SK-N-MC (cell line): ENCODE measurements around the gene HLA-DQA1.
"Not testable (repeated sequence)": the region's sequence is repeated elsewhere in the genome, so short reads cannot be mapped to it uniquely, and the experiment has no call there.

ENCODE experiments used
- DNase-seq: peaks from one replicate; pipeline ENCODE4 v3.0.0-alpha.2; 2011; ENCODE audit warnings: low read depth, low spot score
- H3K27ac ChIP-seq: fragments of 200-600 bp; sonication (generic); 2 replicates; pipeline ENCODE4 v1.5.1; 2016; ENCODE audit warnings: mixed run types
- H3K36me3 ChIP-seq: fragments of 200-600 bp; sonication (generic); 2 replicates; pipeline ENCODE4 v1.6.1; 2017; ENCODE audit warnings: antibody characterized with exemption, low read length, mixed read lengths; ENCODE audit not compliant: insufficient read depth
- H3K4me3 ChIP-seq: fragments of 200-600 bp; sonication (generic); 2 replicates; pipeline ENCODE4 v1.5.1; 2016
- H3K9ac ChIP-seq: fragments of 200-600 bp; sonication (generic); 2 replicates; pipeline ENCODE4 v1.8.0; 2017; ENCODE audit warnings: mixed run types, mixed read lengths; ENCODE audit not compliant: insufficient read length
- H3K9me3 ChIP-seq: fragments of 200-600 bp; sonication (generic); 2 replicates; pipeline ENCODE4 v1.6.1; 2017; ENCODE audit warnings: low read depth, mild to moderate bottlenecking, antibody characterized with exemption, low read length, moderate library complexity, mixed read lengths
- EZH2 ChIP-seq: fragments of 200-600 bp; sonication (generic); IDR thresholded peaks from one replicate; pipeline ENCODE4 v1.6.1; 2017; ENCODE audit warnings: antibody characterized with exemption
- FOXP2 ChIP-seq: optimal IDR thresholded peaks from 2 replicates; pipeline ENCODE3; 2011; ENCODE audit warnings: mild to moderate bottlenecking, moderate library complexity; ENCODE audit not compliant: insufficient read depth; ENCODE audit errors: extremely low read length, control extremely low read depth
- POLR2AphosphoS5 ChIP-seq: IDR thresholded peaks from 2 replicates; pipeline ENCODE4 v1.6.1; 2012; ENCODE audit warnings: mild to moderate bottlenecking, low read depth, low read length, borderline replicate concordance

HLA-DQA1 gene

DNA sequence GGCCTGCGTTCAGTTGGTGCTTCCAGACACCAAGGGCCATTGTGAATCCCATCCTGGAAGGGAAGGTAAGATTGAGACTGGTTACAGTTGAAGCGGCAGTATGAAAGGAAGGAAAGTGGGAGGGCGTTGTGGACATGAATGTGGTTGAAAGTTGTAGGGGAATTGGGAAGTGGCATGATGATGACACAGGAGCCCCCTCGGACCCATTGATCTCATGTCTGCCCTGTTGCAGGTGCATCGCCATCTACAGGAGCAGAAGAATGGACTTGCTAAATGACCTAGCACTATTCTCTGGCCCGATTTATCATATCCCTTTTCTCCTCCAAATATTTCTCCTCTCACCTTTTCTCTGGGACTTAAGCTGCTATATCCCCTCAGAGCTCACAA is 5.5 kb downstream of the HLA-DQA1 start:
- Histone ChIP-seq H3K9ac (no peak overlapping the region), H3K36me3 (no peaks in the 10 kb centered on the region), H3K27ac (no peak overlapping the region), H3K4me3 (no peak overlapping the region), H3K9me3 (no peaks in the 10 kb centered on the region)
- TF ChIP-seq EZH2 (no peak), POLR2AphosphoS5 (no peak), FOXP2 (no peak)
- DNase-seq: no peak

DNA sequence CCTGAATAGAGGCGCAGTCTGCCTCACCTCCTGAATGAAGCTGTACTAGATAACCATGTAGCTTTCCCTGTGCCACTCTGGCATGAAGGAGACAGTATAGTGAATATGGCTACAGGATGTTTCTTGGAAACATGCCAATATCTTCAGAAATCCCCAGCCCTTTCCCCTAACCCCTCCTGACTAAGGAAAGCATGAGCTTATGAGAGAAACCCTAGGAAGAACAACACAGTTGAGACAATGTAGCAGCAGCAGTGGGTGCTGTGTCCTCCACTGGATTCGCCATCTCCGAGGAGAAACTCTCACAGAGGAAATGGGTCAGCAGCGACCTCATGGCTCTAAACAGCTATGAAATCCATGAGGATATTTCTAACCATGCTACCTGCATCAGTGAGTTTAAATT is 6.7 kb downstream of the HLA-DQA1 start:
- H3K9ac ChIP-seq: no peak overlapping the region
- H3K36me3 ChIP-seq: no peaks in the 10 kb centered on the region
- TF ChIP-seq POLR2AphosphoS5 (no peak), EZH2 (no peak), FOXP2 (no peak)
- H3K9me3 ChIP-seq: no peaks in the 10 kb centered on the region
- no peak overlapping the region for H3K4me3 ChIP-seq
- DNase-seq: no peak
- H3K27ac ChIP-seq: no peak overlapping the region

DNA sequence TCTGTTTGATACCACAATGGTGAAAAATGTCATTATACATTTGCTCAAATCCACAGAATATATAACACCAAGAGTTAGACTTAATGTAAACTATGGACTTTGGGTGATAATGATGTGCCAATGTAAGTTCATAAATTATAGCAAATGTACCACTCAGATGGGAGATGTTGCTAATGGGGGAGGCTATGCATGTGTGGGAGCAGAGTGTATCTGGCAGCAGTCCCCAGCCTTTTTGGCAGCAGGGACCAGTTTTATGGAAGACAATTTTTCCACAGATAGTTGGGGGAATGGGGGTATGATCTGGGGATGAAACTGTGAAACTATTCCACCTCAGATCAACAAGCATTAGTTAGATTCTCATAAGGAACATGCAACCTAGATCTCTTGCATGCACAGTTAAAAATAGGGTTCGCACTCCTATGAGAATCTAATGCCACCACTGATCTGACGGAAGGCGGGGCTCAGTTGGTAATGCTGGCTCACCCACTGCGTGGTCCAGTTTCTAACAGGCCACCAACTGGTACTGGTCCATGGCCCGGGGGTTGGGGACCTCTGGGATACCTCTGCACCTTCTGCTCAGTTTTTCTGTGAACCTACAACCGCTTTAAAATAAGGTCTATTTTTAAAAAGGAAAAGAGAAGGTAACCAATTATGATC is 8.0 kb downstream of the HLA-DQA1 start:
- H3K4me3 ChIP-seq: no peak overlapping the region
- TF ChIP-seq EZH2 (no peak), POLR2AphosphoS5 (no peak)
- no peak overlapping the region for H3K27ac ChIP-seq
- H3K36me3 ChIP-seq: no peaks in the 10 kb centered on the region
- no peak for DNase-seq
- no peaks in the 10 kb centered on the region for H3K9me3 ChIP-seq
- H3K9ac ChIP-seq: no peak overlapping the region

DNA sequence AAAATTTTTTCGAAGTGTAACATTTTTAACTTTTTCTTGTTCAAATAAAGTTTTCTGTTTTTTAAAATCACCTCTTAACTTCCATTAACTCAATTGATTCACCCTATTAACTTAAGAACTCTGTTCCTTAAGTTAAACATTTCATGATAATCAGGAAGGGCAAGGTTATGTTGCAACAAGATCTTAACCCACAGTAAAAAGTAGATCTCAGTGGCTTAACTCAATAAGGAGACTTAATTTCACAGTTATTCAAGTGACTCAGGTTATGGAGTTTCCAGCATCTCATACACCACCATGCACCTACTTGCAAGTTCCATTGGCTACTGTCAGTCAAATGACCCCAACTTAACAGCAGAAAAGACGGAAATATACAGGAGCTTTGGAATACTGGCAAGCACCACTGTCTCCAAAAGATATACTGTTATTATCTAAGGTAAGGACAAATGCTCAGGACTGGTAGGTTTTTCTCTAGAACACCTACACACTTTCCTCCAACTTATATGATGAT is 18.1 kb downstream of the HLA-DQA1 start:
- TF ChIP-seq POLR2AphosphoS5: no peak
- TF ChIP-seq EZH2: no peak
- no peak for TF ChIP-seq FOXP2
- Histone ChIP-seq H3K27ac (no peak overlapping the region), H3K4me3 (no peak overlapping the region), H3K9me3 (no peaks in the 10 kb centered on the region), H3K9ac (no peak overlapping the region), H3K36me3 (no peaks in the 10 kb centered on the region)
- DNase-seq: no peak

DNA sequence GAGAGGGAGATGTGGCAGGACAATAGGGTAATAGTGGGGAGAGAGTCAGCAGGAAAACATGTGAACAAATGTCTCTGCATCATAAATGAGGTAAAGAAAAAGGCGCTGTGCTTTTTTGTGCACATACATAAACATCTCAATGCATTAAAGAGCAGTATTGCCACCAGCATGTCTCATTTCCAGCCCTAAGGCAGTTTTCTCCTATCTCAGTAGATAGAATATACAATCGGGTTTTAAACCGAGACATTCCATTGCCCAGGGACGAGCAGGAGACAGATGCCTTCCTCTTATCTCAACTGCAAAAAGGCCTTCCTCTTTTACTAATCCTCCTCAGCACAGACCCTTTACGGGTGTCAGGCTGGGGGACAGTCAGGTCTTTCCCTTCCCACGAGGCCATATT is 20.1 kb downstream of the HLA-DQA1 start:
- not testable (repeated sequence) for DNase-seq, H3K36me3 ChIP-seq, H3K9ac ChIP-seq, H3K27ac ChIP-seq, H3K9me3 ChIP-seq, H3K4me3 ChIP-seq

DNA sequence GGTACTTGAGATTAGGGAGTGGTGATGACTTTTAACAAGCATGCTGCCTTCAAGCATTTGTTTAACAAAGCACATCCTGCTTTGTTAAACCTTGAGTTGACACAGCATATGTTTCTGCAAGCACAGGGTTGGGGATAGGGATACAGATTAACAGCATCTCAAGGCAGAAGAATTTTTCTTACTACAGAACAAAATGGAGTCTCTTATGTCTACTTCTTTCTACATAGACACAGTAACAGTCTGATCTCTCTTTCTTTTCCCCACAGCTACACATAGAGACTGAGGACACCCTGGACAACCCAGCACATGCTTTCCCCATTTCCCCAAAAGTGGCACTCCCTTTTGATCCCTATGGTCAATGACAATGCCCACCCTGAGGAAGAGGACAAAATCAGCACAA is 20.6 kb downstream of the HLA-DQA1 start:
- H3K9me3 ChIP-seq, H3K27ac ChIP-seq, H3K4me3 ChIP-seq, H3K36me3 ChIP-seq, DNase-seq, H3K9ac ChIP-seq: not testable (repeated sequence)

DNA sequence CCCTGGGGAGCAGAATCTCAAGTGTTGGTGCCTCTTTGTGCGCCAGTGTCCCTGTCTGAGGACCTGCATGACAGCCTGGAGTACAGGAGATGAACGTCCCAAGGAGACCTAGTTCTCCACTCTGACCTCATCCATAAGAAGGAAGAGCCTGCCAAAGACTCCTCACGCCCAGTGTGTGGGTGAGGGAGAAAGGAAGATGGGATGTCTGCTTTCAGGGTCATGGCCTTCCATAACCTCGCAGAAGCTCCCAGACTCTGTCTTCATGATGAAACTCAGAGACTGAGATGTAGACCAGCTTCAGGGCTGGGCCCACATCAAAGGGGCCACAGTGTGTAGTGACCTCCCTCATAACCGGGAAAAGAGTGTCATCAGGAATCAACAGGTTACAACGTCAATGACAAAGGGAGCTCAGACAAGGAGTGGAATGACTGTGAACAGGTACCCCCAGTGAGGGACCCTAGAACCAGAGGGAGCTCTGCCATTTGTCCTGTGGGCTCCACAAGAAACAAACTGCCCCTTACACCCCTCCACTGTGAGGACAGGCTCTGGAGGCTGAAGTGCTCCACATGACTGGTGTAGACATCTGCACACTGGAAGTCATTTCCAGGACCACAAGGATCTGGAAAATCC is 21.2 kb downstream of the HLA-DQA1 start:
- TF ChIP-seq EZH2 (no peak), POLR2AphosphoS5 (no peak)
- no peak overlapping the region for H3K9ac ChIP-seq
- H3K9me3 ChIP-seq: no peaks in the 10 kb centered on the region
- no peak for DNase-seq
- H3K36me3 ChIP-seq: no peaks in the 10 kb centered on the region
- H3K27ac ChIP-seq: no peak overlapping the region
- H3K4me3 ChIP-seq: no peak overlapping the region

DNA sequence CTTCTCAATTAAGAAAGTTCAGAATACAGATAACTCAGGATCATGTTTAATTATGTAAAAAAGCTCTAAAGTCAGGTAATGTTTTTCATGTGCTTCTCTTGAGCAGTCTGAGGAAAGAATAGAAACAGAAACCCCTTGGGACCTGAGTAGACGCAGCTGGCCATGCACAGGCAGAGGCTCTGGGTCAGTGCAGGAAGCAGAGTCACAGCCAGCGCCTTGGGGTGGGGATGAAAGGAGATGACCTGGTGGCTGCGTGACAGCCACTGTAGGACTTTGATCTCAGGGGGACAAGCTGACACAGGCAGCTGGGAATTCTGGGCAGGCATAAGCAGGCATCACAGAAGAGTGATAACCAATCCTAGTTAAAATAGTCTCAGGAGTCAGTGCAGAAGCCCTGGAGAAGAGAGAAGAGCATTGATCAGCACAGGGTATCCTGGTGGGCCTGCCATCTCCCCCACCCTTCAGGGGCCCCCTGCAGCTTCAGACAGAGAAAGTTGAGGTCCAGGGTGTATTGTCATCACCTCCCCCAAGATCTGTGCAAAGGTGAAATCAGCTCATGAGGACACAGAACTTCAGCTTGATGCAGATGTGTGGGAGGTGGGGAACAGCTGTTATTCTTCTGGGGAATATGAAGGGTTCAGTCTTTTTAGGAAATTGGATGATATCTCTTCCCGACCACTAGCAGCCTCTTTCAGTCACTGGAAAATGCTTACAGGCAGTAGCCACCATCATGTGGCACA is 22.8 kb downstream of the HLA-DQA1 start:
- no peaks in the 10 kb centered on the region for H3K9me3 ChIP-seq
- no peaks in the 10 kb centered on the region for H3K36me3 ChIP-seq
- no peak overlapping the region for H3K27ac ChIP-seq
- H3K9ac ChIP-seq: no peak overlapping the region
- H3K4me3 ChIP-seq: no peak overlapping the region
- no peak for TF ChIP-seq POLR2AphosphoS5
- no peak for TF ChIP-seq EZH2
- no peak for TF ChIP-seq FOXP2
- DNase-seq: no peak

DNA sequence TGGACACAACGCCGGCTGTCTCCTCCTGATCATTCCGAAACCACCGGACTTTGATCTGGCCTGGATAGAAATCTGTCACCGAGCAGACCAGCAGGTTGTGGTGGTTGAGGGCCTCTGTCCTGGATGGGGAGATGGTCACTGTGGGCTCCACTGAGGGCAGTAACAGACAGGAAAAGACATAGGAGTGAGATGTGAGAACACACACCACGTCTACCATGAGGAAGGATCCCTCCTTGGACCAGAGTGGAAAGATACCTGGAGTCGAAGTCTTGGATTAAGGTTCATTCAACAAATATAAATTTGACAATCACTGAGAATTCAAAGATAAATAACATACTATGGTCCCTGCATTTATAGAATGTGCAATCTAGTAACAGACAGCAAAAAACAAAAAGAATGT is 24.9 kb downstream of the HLA-DQA1 start:
- TF ChIP-seq EZH2 (no peak), FOXP2 (no peak)
- H3K4me3 ChIP-seq: no peak overlapping the region
- H3K9me3 ChIP-seq: no peaks in the 10 kb centered on the region
- H3K27ac ChIP-seq: no peak overlapping the region
- no peak for DNase-seq
- no peak overlapping the region for H3K9ac ChIP-seq
- H3K36me3 ChIP-seq: no peaks in the 10 kb centered on the region
